Retinal pigment epithelial cell (primary cell): ENCODE data around the gene ACOT13.
"Not testable (repeated sequence)": the region's sequence is repeated elsewhere in the genome, so short reads cannot be mapped to it uniquely, and the experiment has no call there.

Experiments
- DNase-seq: peaks from one replicate; pipeline ENCODE4 v3.0.0-alpha.2; 2010; ENCODE audit warnings: low read depth
- H3K4me3 ChIP-seq: 2 replicates; pipeline ENCODE4 v1.5.1; 2011; ENCODE audit warnings: mild to moderate bottlenecking, low read length, control low read depth, moderate library complexity
- TF ChIP-seq, protein P1 (sequence below): conservative IDR thresholded peaks from 2 replicates; pipeline ENCODE4 v1.5.1; 2011; ENCODE audit warnings: low read depth, low read length, control low read depth, inconsistent platforms

Gene ACOT13

DNA sequence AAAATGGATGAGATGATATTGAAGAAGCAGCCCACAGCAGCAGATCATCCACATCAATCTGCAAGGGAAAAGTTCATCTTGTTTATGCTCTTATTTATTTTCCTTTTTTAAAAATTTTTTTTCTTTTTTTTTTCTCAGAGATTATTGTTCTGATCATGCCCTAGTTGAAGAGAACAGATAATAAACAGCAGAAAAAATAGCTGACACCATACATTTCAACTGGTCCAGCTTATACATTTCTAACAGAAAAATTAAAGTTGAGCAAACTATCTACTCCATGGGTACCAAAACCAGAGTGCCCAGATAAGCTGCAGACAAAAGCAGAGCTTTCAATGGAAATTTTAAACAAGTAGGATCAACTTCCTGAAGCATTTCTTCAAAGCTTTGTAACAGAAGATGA lies 30.2 kb upstream of the ACOT13 start:
- DNase-seq = no peak
- H3K4me3 ChIP-seq = no peak overlapping the region
- TF ChIP-seq, protein P1, sequence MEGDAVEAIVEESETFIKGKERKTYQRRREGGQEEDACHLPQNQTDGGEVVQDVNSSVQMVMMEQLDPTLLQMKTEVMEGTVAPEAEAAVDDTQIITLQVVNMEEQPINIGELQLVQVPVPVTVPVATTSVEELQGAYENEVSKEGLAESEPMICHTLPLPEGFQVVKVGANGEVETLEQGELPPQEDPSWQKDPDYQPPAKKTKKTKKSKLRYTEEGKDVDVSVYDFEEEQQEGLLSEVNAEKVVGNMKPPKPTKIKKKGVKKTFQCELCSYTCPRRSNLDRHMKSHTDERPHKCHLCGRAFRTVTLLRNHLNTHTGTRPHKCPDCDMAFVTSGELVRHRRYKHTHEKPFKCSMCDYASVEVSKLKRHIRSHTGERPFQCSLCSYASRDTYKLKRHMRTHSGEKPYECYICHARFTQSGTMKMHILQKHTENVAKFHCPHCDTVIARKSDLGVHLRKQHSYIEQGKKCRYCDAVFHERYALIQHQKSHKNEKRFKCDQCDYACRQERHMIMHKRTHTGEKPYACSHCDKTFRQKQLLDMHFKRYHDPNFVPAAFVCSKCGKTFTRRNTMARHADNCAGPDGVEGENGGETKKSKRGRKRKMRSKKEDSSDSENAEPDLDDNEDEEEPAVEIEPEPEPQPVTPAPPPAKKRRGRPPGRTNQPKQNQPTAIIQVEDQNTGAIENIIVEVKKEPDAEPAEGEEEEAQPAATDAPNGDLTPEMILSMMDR = no peak

DNA sequence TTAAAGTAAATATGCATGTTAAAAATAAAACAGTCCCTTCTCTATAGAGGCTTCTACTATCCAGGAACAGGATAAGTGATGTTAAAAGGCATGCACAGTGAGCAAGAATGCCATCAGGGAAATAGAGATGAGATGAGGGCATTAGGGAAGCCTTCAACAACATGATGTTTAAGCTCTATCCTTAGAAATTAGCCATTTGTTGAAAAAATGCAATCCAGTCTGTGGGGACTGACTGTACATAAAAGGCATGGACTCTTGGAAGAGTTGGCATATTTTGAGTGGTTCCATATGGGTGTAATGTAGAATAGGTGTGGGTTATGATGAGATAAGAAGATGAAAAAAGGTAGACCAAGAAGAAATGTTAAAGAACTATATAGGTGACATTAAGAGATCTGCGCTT lies 26.7 kb upstream of the ACOT13 start:
- no peak for DNase-seq
- no peak overlapping the region for H3K4me3 ChIP-seq
- TF ChIP-seq, protein P1 = no peak

DNA sequence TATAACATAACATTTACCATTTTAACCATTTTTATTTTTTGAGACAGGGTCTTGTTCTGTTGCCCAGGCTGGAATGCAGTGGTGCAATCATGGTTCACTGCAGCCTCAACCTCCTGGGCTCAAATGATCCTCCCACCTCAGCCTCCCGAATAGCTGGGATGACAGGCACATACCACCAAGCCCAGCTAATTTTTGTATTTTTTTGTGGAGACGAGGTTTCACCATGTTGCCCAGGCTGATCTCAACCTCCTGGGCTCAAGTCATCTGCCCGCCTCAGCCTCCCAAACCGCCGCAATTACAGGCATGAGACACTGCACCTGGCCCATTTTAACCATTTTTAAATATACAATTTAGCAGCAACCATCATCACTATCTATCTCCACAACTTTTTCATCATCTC lies 26.2 kb upstream of the ACOT13 start:
- DNase-seq, H3K4me3 ChIP-seq: not testable (repeated sequence)

DNA sequence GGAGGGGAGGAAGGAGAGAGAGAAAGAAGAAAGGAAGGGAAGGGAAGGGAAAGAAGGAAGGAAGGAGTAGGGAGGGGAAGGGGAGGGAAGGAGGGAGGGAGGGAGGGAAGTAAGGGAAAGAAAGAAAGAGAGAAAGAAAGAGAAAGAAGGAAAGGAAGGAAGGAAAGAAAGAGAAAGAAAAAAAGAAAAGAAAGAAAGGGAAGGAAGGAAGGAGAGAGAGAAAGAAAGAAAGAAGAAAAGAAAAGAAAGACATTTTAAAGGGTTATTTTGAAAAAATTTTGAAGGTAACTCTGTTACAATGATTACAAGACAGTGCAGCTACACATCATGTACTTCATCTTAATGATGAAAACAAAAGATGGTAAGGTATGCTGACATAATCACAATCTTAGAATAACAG lies 24.8 kb upstream of the ACOT13 start:
- DNase-seq = no peak
- no peak overlapping the region for H3K4me3 ChIP-seq
- TF ChIP-seq, protein P1 = no peak

DNA sequence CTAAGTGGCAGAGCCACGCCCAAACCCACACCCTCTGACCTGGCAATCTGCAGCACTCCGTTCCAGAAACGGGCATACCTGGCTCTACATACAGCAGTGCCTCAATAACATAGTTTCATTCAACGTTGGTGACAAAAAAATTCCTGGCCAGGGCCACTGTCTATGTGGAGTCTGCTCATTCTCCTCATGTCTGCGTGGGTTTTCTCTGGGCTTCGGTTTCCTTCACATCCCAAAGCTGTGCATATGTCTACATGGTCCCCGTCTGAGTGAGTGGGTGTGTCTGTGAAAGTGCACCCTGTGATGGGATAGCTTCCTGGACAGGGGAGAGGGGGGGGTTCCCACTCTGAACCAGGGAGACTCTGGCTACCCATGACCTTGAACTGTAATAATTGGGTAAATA lies 23.0 kb upstream of the ACOT13 start:
- DNase-seq = no peak
- H3K4me3 ChIP-seq = no peak overlapping the region
- TF ChIP-seq, protein P1 = no peak

DNA sequence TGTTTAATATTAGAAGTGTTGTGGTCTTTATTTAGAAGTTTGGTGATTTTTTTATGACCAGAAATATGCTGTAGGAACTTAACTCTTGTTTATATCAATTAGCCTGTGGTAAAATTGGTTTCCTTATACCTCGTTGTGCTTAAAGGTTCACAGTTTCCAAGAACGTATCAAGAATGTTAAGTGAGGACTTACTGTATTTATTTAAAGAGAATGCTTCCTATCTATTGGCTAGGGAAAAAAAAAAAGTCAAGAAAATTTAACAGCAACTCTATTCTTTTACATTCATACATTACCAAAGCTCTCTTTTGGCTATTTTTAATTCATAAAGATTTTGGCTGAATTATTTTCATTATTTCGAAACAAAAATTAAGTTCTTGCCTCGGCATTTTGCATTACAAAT lies 22.5 kb upstream of the ACOT13 start:
- no peak for DNase-seq
- TF ChIP-seq, protein P1 = no peak
- no peak overlapping the region for H3K4me3 ChIP-seq

DNA sequence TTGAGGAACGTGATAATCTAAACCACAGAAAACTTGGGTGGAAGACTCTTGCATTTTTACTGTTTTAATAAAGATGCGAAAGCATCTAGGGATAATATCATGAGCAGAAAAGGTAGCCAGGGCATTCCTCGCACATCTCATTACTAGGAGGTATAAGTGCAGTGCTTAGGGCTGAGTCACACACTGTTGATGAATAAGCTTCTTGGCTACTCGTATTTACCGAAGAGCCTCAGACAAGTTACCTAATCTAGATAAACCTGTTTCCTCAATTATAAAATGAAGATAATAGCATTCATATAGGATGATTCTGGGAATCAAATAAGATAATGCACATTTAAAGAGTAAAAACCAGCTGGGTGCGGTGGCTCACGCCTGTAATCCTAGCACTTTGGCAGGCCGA lies 20.1 kb upstream of the ACOT13 start:
- TF ChIP-seq, protein P1 = no peak
- no peak overlapping the region for H3K4me3 ChIP-seq
- DNase-seq = no peak

DNA sequence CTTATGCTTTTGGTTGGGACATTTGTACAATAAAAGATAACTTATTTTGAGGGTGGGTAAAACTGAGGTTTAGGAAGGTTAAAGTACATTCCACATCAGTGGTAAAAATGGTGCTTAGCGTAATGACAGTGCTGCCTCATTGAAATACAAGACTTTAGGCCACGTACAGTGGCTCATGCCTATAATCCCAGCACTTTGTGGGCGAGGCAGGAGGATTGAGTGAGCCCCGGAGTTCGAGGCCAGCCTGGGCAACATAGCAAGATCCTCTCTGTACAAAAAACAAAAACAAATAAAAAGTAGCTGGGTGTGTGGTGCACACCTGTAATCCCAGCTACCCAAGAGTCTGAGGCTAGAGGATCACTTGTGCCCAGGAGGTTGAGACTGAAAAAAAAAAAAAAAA lies 18.6 kb upstream of the ACOT13 start:
- TF ChIP-seq, protein P1 = no peak
- DNase-seq = no peak

More for the DNA sequence above, 18.6 kb upstream of the ACOT13 start:
- no peak overlapping the region for H3K4me3 ChIP-seq
